ENCODE data around the gene FAM177B.
"Not testable (repeated sequence)": the region's sequence is repeated elsewhere in the genome, so short reads cannot be mapped to it uniquely, and the experiment has no call there.

Gene FAM177B

DNA sequence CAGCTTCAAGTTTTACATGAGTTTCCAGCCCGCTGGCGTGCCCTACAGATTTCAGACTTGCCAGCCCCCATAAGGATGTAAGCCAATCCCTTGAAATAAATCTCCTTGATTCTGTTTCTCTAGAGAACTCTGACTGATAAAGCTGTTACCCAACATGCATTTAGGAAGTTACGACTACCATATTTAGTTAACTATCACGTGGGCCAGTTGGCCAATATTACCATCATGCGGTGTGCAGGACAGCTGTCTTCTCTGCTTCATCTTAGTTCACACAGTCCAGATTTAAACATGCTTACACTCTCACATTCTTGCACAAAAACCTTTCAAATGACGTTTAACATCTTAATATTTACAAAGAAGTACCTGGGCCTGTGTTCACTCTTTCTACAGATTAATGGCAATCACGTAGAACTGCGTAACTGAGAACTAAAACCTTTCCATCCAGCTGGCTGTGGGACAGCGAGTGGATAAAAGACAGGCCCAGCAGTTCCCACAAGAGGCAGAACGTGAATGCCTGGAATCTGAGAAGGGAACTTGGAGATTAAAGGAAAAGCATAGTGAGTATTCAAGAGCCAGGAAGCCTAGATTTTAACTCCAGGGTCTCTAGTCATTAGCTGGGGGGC lies 20.8 kb downstream of the FAM177B start:
- WGBS = 74% methylated on average over 10 of the region's 10 CpGs
- Histone ChIP-seq H3K4ac (ENCODE audit: low read depth in 1 of 2, low read length in 2 of 2) (no peak overlapping the region), H2BK5ac (ENCODE audit: low read depth, low read length, poor library complexity, severe bottlenecking) (no peak overlapping the region), H2BK120ac (ENCODE audit: low read depth, low read length) (no peak overlapping the region), H4K8ac (ENCODE audit: low read length) (no peak overlapping the region), H3K27ac (ENCODE audit: low read length, poor library complexity, severe bottlenecking) (no peak overlapping the region), H3K4me1 (ENCODE audit: control insufficient read depth, insufficient read depth, low read depth, low read length) (peaks cover 1% of the 10 kb centered on the region), H3K14ac (ENCODE audit: low read length in 2 of 2) (no peak overlapping the region), H3K4me2 (ENCODE audit: low read length, poor library complexity, severe bottlenecking) (no peak overlapping the region), H2BK12ac (ENCODE audit: low read length in 2 of 2) (no peak overlapping the region), H3K27me3 (ENCODE audit: control insufficient read depth in 1 of 2, insufficient read depth in 1 of 2, low read length in 2 of 2) (no peaks in the 10 kb centered on the region), H4K91ac (ENCODE audit: low read length) (no peak overlapping the region), H3K18ac (ENCODE audit: low read depth in 1 of 2, low read length in 2 of 2) (no peak overlapping the region), H3K9me3 (ENCODE audit: control insufficient read depth, low read length) (no peaks in the 10 kb centered on the region), H2AK5ac (ENCODE audit: low read length, severe bottlenecking) (no peak overlapping the region), H3K4me3 (ENCODE audit: insufficient read depth in 1 of 2, low read depth in 1 of 2, low read length in 2 of 2) (no peak overlapping the region), H2AFZ (ENCODE audit: low read depth, low read length) (no peak overlapping the region), H3K9ac (ENCODE audit: low read length) (no peak overlapping the region), H3K23ac (ENCODE audit: low read length in 2 of 2) (no peak overlapping the region), H2BK15ac (ENCODE audit: low read depth, poor library complexity, severe bottlenecking) (no peak overlapping the region), H3K36me3 (ENCODE audit: control insufficient read depth in 1 of 2, insufficient read depth in 2 of 2, low read depth in 1 of 2, low read length in 2 of 2) (no peaks in the 10 kb centered on the region), H3K79me1 (replicated peaks; ENCODE audit: low read length, poor library complexity, severe bottlenecking) (no peaks in the 10 kb centered on the region)
- DNase-seq = no peak

DNA sequence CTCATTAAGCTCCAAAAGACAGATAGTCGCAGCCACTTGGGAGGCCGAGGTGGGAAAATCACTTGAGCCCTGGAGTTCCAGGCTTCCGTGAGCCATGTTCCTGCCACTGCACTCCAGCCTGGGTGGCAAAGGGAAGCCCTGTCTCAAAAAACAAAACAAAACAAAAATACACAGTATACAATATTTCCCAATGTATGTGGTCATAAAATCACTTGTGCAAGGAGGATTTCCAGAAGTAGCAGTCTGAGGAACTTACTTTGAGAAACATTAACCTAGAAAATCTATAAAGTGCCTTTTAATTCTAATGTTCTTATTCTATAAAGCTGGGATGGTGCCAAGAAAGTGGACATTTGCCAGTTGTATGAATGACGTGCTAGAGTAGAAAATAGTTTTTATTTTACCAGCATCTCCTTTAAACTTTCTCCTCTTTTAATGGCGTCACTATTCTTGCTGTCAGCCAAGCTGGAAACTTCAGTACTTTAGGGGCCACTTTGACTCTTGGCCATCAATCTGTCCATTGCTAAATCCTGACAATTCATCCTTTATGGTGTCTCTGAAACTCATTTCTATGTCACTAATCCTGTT lies 22.5 kb downstream of the FAM177B start:
- Histone ChIP-seq H3K4me2 (ENCODE audit: low read length, poor library complexity, severe bottlenecking) (no peak overlapping the region), H3K18ac (ENCODE audit: low read depth in 1 of 2, low read length in 2 of 2) (no peak overlapping the region), H2BK5ac (ENCODE audit: low read depth, low read length, poor library complexity, severe bottlenecking) (no peak overlapping the region), H3K27me3 (ENCODE audit: control insufficient read depth in 1 of 2, insufficient read depth in 1 of 2, low read length in 2 of 2) (no peaks in the 10 kb centered on the region), H3K27ac (ENCODE audit: low read length, poor library complexity, severe bottlenecking) (no peak overlapping the region), H3K36me3 (ENCODE audit: control insufficient read depth in 1 of 2, insufficient read depth in 2 of 2, low read depth in 1 of 2, low read length in 2 of 2) (no peaks in the 10 kb centered on the region), H4K91ac (ENCODE audit: low read length) (no peak overlapping the region), H2BK120ac (ENCODE audit: low read depth, low read length) (no peak overlapping the region), H2BK15ac (ENCODE audit: low read depth, poor library complexity, severe bottlenecking) (no peak overlapping the region), H3K4ac (ENCODE audit: low read depth in 1 of 2, low read length in 2 of 2) (no peak overlapping the region), H3K23ac (ENCODE audit: low read length in 2 of 2) (no peak overlapping the region), H4K8ac (ENCODE audit: low read length) (no peak overlapping the region), H3K79me1 (replicated peaks; ENCODE audit: low read length, poor library complexity, severe bottlenecking) (no peaks in the 10 kb centered on the region), H3K14ac (ENCODE audit: low read length in 2 of 2) (no peak overlapping the region), H2BK12ac (ENCODE audit: low read length in 2 of 2) (no peak overlapping the region), H2AFZ (ENCODE audit: low read depth, low read length) (no peak overlapping the region), H3K4me3 (ENCODE audit: insufficient read depth in 1 of 2, low read depth in 1 of 2, low read length in 2 of 2) (no peak overlapping the region), H3K9ac (ENCODE audit: low read length) (no peak overlapping the region), H3K9me3 (ENCODE audit: control insufficient read depth, low read length) (no peaks in the 10 kb centered on the region), H3K4me1 (ENCODE audit: control insufficient read depth, insufficient read depth, low read depth, low read length) (no peaks in the 10 kb centered on the region), H2AK5ac (ENCODE audit: low read length, severe bottlenecking) (no peak overlapping the region)
- 95% methylated on average over 4 of the region's 5 CpGs for WGBS
- no peak for DNase-seq

DNA sequence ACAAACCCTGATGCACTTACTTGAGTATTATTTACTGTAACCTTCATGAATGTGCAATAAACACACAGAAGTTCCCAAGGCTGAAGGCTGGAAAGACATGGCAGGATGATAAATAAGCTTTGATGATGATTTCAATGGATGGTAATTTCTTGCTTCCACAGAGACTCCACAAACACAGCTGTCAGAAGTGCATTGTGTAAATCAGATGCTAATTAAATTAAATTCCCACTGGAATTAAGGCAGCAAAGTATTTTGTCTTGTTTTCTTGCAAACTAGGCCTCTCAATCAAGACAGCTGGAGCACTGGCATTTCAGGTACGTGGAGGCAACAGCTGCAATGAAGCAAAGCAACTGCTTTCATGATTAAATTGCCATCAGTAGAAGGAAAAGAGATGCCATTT lies 24.1 kb downstream of the FAM177B start:
- Histone ChIP-seq H3K4me1 (ENCODE audit: control insufficient read depth, insufficient read depth, low read depth, low read length) (no peaks in the 10 kb centered on the region), H2AFZ (ENCODE audit: low read depth, low read length) (no peak overlapping the region), H2BK5ac (ENCODE audit: low read depth, low read length, poor library complexity, severe bottlenecking) (no peak overlapping the region), H3K79me1 (replicated peaks; ENCODE audit: low read length, poor library complexity, severe bottlenecking) (no peaks in the 10 kb centered on the region), H3K27ac (ENCODE audit: low read length, poor library complexity, severe bottlenecking) (no peak overlapping the region), H3K4ac (ENCODE audit: low read depth in 1 of 2, low read length in 2 of 2) (no peak overlapping the region), H3K4me3 (ENCODE audit: insufficient read depth in 1 of 2, low read depth in 1 of 2, low read length in 2 of 2) (no peak overlapping the region), H3K27me3 (ENCODE audit: control insufficient read depth in 1 of 2, insufficient read depth in 1 of 2, low read length in 2 of 2) (no peaks in the 10 kb centered on the region), H3K14ac (ENCODE audit: low read length in 2 of 2) (no peak overlapping the region), H3K36me3 (ENCODE audit: control insufficient read depth in 1 of 2, insufficient read depth in 2 of 2, low read depth in 1 of 2, low read length in 2 of 2) (no peaks in the 10 kb centered on the region), H2AK5ac (ENCODE audit: low read length, severe bottlenecking) (no peak overlapping the region), H4K91ac (ENCODE audit: low read length) (no peak overlapping the region), H4K8ac (ENCODE audit: low read length) (no peak overlapping the region), H2BK12ac (ENCODE audit: low read length in 2 of 2) (no peak overlapping the region), H3K9me3 (ENCODE audit: control insufficient read depth, low read length) (no peaks in the 10 kb centered on the region), H3K23ac (ENCODE audit: low read length in 2 of 2) (no peak overlapping the region), H3K4me2 (ENCODE audit: low read length, poor library complexity, severe bottlenecking) (no peak overlapping the region), H3K9ac (ENCODE audit: low read length) (no peak overlapping the region), H2BK15ac (ENCODE audit: low read depth, poor library complexity, severe bottlenecking) (no peak overlapping the region), H2BK120ac (ENCODE audit: low read depth, low read length) (no peak overlapping the region), H3K18ac (ENCODE audit: low read depth in 1 of 2, low read length in 2 of 2) (no peak overlapping the region)
- no peak for DNase-seq
- WGBS = 67% methylated on average over 1 of the region's 1 CpG

DNA sequence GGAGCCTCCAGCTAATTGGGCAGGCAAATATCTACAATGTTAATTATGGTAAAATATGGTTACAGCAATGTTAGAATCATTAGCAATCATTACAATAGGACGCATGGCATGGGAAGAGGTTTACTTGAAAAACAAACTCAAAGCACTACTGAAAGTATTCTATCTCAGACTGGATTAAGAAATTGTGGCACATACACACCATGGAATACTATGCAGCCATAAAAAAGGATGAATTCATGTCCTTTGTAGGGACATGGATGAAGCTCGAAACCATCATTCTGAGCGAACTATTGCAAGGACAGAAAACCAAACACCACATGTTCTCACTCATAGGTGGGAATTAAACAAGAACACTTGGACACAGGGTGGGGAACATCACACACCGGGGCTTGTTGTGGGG lies 25.2 kb downstream of the FAM177B start:
- H2BK15ac ChIP-seq (ENCODE audit: low read depth, poor library complexity, severe bottlenecking); H2BK120ac ChIP-seq (ENCODE audit: low read depth, low read length); H3K27me3 ChIP-seq (ENCODE audit: control insufficient read depth in 1 of 2, insufficient read depth in 1 of 2, low read length in 2 of 2); H3K4ac ChIP-seq (ENCODE audit: low read depth in 1 of 2, low read length in 2 of 2); H3K9ac ChIP-seq (ENCODE audit: low read length); H3K36me3 ChIP-seq (ENCODE audit: control insufficient read depth in 1 of 2, insufficient read depth in 2 of 2, low read depth in 1 of 2, low read length in 2 of 2); H3K18ac ChIP-seq (ENCODE audit: low read depth in 1 of 2, low read length in 2 of 2); H3K27ac ChIP-seq (ENCODE audit: low read length, poor library complexity, severe bottlenecking); H2AFZ ChIP-seq (ENCODE audit: low read depth, low read length); H4K8ac ChIP-seq (ENCODE audit: low read length); DNase-seq; H3K4me2 ChIP-seq (ENCODE audit: low read length, poor library complexity, severe bottlenecking); H3K23ac ChIP-seq (ENCODE audit: low read length in 2 of 2); H3K4me1 ChIP-seq (ENCODE audit: control insufficient read depth, insufficient read depth, low read depth, low read length); H3K14ac ChIP-seq (ENCODE audit: low read length in 2 of 2); H3K4me3 ChIP-seq (ENCODE audit: insufficient read depth in 1 of 2, low read depth in 1 of 2, low read length in 2 of 2); H2AK5ac ChIP-seq (ENCODE audit: low read length, severe bottlenecking); H2BK12ac ChIP-seq (ENCODE audit: low read length in 2 of 2); H3K79me1 ChIP-seq (replicated peaks; ENCODE audit: low read length, poor library complexity, severe bottlenecking); H3K9me3 ChIP-seq (ENCODE audit: control insufficient read depth, low read length); H2BK5ac ChIP-seq (ENCODE audit: low read depth, low read length, poor library complexity, severe bottlenecking); H4K91ac ChIP-seq (ENCODE audit: low read length): not testable (repeated sequence)
- 100% methylated on average over 1 of the region's 4 CpGs for WGBS
